Suprapubic skin (tissue), 3 donors: ENCODE results near the gene CCDC9.

Experiments
- POLR2A ChIP-seq, 2 donors: fragments of 450-650 bp; IDR thresholded peaks; one replicate each; pipeline ENCODE4 v1.6.1; 2017; ENCODE audit warnings: antibody characterized with exemption in 2 of 2, mild to moderate bottlenecking in 2 of 2, moderate library complexity in 2 of 2
- TF ChIP-seq, protein P1 (sequence below), 2 donors: fragments of 200-600 bp in 1 of 2; fragments of 450-650 bp in 1 of 2; sonication (generic) in 1 of 2; IDR thresholded peaks; one replicate each; pipeline ENCODE4 v1.5.1; 2016 to 2019; ENCODE audit warnings: antibody characterized with exemption in 2 of 2, mild to moderate bottlenecking in 1 of 2, moderate library complexity in 1 of 2

- no peak for TF ChIP-seq POLR2A (IDR thresholded peaks at IDR 0.05)
- TF ChIP-seq, protein P1, sequence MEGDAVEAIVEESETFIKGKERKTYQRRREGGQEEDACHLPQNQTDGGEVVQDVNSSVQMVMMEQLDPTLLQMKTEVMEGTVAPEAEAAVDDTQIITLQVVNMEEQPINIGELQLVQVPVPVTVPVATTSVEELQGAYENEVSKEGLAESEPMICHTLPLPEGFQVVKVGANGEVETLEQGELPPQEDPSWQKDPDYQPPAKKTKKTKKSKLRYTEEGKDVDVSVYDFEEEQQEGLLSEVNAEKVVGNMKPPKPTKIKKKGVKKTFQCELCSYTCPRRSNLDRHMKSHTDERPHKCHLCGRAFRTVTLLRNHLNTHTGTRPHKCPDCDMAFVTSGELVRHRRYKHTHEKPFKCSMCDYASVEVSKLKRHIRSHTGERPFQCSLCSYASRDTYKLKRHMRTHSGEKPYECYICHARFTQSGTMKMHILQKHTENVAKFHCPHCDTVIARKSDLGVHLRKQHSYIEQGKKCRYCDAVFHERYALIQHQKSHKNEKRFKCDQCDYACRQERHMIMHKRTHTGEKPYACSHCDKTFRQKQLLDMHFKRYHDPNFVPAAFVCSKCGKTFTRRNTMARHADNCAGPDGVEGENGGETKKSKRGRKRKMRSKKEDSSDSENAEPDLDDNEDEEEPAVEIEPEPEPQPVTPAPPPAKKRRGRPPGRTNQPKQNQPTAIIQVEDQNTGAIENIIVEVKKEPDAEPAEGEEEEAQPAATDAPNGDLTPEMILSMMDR (IDR thresholded peaks at IDR 0.05): no peak
Measured at GRCh38 chr19:47215581-47215980, 40.7 kb upstream of the CCDC9 start.
